ES-I3 (cell line): ENCODE results near the gene PLA2G2F.

Experiments
- H3K36me3 ChIP-seq: 2 replicates; pipeline ENCODE4 v1.6.1; 2013; ENCODE audit warnings: mild to moderate bottlenecking, low read length, control low read depth, moderate library complexity; ENCODE audit not compliant: insufficient read depth
- H3K4me1 ChIP-seq: 2 replicates; pipeline ENCODE4 v1.6.1; 2013; ENCODE audit warnings: mild to moderate bottlenecking, control low read depth, low read length; ENCODE audit not compliant: insufficient read depth
- H3K9ac ChIP-seq: 2 replicates; pipeline ENCODE4 v1.6.1; 2013; ENCODE audit warnings: low read depth, mild to moderate bottlenecking, low read length, moderate library complexity
- H3K9me3 ChIP-seq: 2 replicates; pipeline ENCODE4 v1.6.1; 2013; ENCODE audit warnings: mild to moderate bottlenecking, low read length, moderate library complexity; ENCODE audit not compliant: control insufficient read depth, insufficient read depth

Gene PLA2G2F

DNA sequence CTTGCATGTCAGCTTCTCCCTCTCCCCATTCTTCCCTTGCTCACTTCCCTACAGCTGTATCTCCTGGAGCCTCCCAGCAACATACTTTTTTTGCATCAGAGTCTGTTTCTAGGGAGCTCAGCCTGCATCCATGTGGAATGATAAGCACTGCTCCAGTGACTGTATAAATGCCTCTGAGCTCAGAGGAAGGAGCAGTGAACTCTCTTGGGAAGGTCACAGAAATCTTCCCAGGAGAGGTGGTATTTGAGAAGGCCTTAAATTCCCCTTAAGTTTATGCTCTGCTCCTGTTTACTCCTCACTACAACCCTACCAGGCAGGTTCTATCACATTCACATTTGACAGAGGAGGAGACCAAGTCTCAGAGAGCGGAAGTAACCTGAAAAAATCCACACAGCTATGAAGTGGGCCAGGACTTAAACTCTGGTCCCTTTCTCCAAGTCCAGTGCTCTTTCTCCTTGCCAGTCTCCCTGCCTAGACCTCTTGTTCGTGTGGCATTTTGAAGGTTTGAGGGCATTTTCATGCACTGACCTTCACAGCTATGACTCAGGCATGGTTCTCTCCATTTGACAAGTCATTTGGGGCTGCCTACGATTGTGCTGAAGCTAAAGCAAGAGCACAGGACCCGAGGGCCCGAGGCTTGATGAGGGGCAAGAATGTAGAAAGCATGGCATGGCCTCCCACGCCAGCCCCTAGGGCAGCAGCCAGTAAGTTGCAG is 41.2 kb downstream of the PLA2G2F start:
- Histone ChIP-seq H3K9me3 (no peaks in the 10 kb centered on the region), H3K36me3 (no peaks in the 10 kb centered on the region), H3K4me1 (no peaks in the 10 kb centered on the region), H3K9ac (no peak overlapping the region)

DNA sequence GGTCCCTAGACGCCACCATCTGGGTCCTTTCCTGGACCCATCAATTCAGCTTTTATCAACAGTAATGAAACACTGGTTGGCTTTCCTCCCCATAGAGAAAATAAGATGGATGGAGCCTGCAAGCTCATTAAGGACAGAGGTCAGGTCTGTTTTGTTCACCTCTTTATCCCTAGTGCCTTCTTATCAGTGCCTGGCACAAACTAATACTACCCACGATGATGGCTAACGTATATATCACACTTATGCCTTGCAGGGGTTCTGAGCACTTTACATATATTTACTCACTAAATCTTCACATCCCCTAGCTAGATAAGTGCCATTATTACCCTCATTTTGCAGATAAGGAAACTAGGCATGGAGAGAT is 41.7 kb downstream of the PLA2G2F start:
- Histone ChIP-seq H3K4me1 (no peaks in the 10 kb centered on the region), H3K9me3 (no peaks in the 10 kb centered on the region), H3K36me3 (no peaks in the 10 kb centered on the region), H3K9ac (no peak overlapping the region)

DNA sequence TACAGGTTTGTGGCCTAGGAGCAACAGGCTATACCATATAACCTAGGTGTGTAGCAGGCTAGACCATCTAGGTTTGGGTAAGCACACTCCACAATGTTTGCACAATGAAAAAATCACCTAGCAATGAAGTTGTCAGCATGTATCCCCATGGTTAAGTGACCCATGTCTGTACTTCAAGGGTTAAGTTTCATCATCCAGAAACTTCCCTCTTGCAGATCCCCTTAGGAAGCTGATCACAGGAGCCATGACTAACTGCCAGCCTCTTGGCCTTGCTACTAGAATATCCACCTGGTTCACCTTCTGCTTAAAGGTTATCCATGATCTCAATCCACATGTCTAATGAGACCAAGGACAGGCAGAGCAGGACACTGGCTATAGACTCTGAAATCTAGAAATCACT is 43.3 kb downstream of the PLA2G2F start:
- Histone ChIP-seq H3K9ac (no peak overlapping the region), H3K9me3 (no peaks in the 10 kb centered on the region), H3K4me1 (no peaks in the 10 kb centered on the region), H3K36me3 (no peaks in the 10 kb centered on the region)

DNA sequence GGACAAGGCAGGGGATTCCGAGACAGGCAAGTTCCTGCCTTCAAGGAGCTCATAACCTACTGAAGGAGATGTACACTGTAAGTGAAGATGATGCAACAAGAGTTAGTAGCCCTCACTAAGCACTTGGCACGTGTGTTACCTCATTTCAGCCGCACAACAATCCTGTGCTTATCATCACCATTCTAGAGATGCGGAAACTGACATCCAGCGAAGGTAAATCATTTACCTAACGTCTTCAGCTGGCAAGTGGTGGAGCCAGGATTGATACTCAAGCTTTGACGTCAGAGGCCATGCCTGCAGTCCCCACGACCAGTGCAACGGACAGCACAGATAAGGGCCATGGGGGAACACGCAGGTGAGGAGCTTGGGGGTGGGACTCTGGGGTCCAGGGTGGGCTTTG is 43.9 kb downstream of the PLA2G2F start:
- no peaks in the 10 kb centered on the region for H3K4me1 ChIP-seq
- no peak overlapping the region for H3K9ac ChIP-seq
- H3K36me3 ChIP-seq: no peaks in the 10 kb centered on the region
- H3K9me3 ChIP-seq: no peaks in the 10 kb centered on the region

DNA sequence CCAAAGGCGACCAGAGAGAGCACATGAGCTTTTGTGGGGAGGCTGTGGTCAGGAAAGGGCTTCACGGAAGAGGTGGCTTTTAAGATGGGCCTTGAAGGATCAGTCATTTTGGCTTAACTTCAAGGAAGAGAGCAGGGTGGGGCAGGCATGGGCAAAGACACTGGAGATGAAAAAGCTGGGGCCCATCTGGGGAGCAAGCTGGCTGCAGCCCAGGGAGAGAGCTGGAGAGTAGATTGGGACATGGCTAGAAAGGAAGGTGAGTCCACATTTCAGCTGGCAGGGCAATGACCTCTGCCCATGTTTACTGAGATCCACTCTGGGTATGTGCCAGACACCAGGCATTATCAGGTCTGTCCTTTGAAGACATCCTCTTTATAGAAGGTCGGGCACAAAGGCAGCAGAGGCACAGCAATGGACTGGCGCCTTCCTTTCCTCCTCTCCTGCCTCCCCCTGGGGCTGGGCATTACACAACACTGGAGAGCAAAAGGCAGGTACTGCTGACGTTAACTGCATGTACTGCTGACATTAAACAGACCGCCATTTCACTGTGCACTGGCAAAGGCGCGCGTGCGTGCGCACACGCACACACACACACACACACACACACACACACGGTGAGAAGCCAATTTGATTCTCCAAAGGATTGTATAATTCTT is 44.6 kb downstream of the PLA2G2F start:
- Histone ChIP-seq H3K4me1 (no peaks in the 10 kb centered on the region), H3K9ac (no peak overlapping the region), H3K9me3 (no peaks in the 10 kb centered on the region), H3K36me3 (no peaks in the 10 kb centered on the region)

DNA sequence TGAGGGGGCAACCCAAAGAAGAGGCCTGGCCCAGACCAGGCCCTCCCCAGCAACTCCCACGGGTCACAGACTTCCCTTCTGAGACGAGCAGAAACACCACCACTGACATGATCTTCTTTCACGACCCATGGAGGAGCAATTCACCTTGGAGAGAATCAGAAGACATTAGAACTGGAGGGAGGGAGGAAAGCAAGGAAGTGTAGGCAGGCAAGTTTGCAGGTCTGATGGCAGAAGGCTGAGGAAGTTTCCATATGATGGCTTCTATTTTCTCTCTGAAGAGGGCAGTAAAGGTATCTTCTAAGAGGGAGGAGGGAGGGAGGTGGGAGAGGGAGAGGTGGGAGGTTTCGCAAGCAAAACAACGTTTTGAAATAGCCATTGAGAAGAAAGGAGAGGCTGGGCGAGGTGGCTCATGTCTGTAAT is 45.4 kb downstream of the PLA2G2F start:
- Histone ChIP-seq H3K9ac (peak overlapping the region; percentile 72; the same call in 1 of the 2 replicates), H3K9me3 (no peaks in the 10 kb centered on the region), H3K4me1 (no peaks in the 10 kb centered on the region), H3K36me3 (no peaks in the 10 kb centered on the region)

DNA sequence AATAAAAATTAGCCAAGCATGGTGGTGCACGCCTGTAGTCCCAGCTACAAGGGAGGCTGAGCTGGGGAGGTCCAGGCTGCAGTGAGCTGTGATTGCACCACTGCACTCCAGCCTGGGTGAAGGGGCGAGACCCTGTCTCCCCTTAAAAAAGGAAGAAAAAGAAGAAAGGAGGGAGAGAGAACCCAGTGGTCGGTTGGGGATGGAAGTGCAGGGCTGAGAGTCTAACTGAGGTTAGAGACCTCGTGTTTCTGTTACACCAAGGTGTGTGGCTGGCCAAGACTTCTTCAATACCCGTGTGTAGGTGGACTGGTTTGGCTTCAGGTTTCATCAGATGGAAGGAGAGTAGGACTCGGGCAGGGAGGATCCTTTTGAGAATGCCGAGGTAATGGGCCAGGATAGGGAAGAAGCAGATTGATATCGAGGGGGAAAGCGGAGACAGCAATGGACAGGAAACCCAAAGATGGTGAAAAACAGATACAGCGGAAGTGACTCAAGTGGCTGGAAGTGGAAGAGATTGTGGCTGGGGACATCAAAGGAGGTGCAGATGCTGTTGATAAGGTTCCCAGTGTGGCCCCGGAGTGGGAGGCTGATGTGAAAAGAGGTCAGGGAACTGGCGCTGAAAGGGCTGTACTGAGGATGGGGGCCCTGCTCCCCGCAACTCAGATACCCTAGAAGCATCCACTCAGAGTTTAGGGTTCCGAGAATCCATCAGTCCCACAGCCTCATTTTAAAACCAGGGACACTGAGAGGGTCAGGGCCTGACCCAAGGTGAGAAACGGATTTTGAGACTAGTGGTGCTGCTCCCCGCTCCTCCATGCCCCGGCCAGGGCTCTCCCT is 46.1 kb downstream of the PLA2G2F start:
- Histone ChIP-seq H3K9me3 (no peaks in the 10 kb centered on the region), H3K4me1 (no peaks in the 10 kb centered on the region), H3K9ac (peak overlapping the region; percentile 72; the same call in 1 of the 2 replicates), H3K36me3 (no peaks in the 10 kb centered on the region)

DNA sequence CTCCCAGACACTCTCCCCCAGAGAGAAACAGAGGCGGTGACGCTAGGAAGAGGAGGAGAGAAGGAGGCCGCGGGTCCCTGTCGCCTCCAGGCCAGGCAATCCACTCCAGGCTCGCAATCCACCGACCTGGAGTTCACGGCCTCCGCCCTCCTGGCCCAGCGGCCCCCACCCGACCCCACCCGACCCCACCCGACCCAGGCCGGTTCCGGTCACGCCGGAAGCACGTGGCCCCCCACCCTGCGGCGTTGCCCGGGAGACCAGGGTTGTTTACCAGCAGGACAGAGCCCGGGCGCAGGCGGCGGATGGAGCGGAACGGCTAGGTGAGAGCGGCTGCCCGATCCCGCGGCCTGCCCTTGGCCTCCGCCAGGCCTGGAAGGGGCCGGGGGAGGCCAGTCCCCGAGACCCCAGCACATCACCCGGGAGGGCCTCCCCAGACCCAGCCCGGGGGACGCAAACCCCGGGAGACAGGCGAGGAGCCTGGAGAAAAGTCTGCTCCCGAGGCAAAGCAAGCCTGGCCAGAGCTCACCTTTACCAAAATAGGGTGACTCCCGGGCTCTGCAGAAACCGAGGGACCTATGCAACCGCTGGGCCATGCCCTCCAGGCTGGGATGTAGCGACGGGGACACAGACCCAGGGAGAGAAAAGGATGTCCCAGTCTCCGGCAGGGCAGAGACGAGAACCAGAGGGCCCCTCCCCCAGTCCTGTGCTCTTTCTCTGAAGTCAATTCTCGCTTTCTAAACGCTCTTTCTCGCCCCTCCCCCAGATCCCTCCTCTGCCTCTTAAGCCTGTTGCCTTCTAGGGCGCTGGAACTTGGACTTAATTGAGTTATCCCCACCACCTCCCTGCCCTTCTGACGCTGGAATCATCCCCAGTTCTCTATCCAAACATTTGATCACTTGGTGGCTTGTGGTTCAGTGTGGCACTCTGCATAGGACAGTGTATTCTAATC is 47.0 kb downstream of the PLA2G2F start, which contains the start of the genes PLA2G2C and UBXN10:
PLA2G2C (minus strand) TSS at position 685 of the 949 bp plus-strand sequence. CDS start 9,155 bp downstream, outside the sequence.
UBXN10 (plus strand) TSS at position 263 of the 949 bp plus-strand sequence. CDS start 4,466 bp downstream, outside the sequence.
- no peaks in the 10 kb centered on the region for H3K36me3 ChIP-seq
- no peaks in the 10 kb centered on the region for H3K4me1 ChIP-seq
- H3K9me3 ChIP-seq: no peaks in the 10 kb centered on the region
- peak within 1 kb of the TSS; percentile 72 for H3K9ac ChIP-seq

DNA sequence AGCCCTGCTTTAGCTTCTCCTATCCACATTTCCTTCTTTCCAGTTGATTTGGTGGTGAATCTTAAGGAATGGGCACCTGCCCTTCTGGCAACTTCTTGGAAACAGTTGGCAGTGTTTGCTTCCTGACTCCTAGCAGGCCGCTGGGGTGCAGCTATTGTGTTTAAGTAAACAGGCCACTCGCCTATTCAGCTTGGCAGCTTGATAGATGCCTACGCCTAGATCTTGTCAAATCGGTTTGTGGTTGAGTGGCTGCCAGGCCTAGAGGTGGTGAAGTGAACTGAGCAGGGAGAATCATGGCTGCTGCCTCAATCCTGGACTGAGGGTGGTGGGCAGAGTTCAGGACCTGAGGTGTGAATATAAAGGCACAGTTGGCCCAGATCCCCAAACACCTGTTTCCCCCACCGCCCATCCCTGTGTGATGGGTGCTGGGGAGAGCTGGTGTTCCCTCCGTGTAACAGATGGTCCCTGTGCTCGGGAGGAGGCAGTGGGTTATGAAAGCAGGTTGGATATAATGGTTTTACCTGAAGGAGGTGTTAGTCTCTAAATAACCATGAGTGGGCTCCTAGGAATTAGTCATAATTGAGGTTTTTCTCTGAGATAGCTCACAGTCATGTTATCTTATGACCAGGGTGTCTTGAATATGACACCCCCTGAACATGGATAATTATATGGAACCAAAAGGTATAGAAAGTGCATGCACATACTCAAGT is 48.1 kb downstream of the PLA2G2F start:
- H3K9ac ChIP-seq: no peak overlapping the region
- H3K9me3 ChIP-seq: no peaks in the 10 kb centered on the region
- H3K4me1 ChIP-seq: no peaks in the 10 kb centered on the region
- H3K36me3 ChIP-seq: no peaks in the 10 kb centered on the region

DNA sequence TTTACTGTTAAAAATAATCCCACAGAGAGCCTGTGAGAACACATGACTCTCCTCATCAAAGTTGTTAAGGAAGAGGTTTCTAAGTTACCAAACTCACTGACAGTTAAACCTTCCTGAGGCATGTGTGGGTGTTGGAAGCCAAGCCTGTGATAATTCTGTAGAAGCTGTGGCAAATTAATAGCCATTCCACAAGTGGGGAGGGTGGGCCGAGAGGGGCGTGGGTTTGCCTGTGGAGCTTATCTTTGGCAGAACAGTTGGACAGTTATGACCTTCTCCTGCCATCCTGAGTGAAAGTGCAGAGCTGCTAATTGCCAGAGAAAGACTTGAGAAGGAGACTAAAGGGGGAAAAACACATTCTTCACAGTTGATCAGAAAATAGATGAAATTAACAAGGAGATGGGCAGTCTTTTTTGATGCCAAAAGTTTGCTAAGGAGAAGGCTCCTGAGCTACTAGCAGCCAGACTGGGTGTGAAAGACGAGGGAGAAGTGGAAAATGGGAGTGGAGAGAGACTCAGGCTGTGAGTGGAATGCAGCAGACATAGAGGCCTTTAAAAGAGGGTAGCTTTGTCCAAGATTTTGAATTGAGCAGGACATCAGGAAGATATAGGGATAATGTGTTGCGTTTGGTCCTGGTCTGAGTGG is 48.8 kb downstream of the PLA2G2F start:
- H3K9ac ChIP-seq: no peak overlapping the region
- H3K4me1 ChIP-seq: no peaks in the 10 kb centered on the region
- no peaks in the 10 kb centered on the region for H3K36me3 ChIP-seq
- H3K9me3 ChIP-seq: no peaks in the 10 kb centered on the region

DNA sequence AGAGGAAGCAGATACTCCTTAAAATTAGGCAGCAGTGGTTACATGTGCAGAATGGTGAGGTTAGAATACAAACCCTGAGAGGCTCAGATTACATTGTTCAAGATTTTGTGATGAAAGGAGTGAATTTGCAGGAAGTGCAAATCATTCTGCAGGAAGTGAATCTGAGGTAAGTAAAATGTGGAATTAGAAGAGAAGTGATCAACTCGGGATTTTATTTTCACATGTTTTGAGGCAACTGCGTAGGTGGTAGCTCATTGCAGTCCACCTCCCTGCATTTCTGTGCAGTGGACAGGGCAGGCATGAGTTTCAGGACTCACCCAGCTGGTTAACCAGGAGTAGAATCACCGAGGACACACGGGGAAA is 49.3 kb downstream of the PLA2G2F start:
- Histone ChIP-seq H3K4me1 (no peaks in the 10 kb centered on the region), H3K9ac (no peak overlapping the region)

DNA sequence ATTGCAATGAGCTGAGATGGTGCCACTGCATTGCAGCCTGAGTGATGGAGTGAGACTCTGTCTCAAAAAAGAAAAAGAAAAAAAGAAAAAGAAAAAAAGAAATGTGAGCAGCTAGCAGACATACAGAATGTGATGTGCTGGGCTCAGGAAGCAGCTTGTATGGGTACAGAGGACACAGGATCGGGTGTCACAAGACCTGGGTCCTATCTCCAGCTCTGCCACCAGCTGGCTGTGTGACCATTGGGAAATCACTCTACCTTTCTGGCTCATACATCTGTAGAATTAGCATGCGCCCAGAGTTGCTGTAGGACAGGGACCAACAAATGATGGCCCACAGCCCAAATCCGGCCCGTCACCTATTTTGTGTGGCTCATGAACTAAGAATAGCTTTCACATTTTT is 50.5 kb downstream of the PLA2G2F start:
- H3K9ac ChIP-seq: no peak overlapping the region
- H3K4me1 ChIP-seq: peaks cover 3% of the 10 kb centered on the region; the same call in 1 of the 2 replicates
- H3K9me3 ChIP-seq: no peaks in the 10 kb centered on the region
- H3K36me3 ChIP-seq: no peaks in the 10 kb centered on the region

More for the DNA sequence above, 49.3 kb downstream of the PLA2G2F start:
- Histone ChIP-seq H3K9me3 (no peaks in the 10 kb centered on the region), H3K36me3 (no peaks in the 10 kb centered on the region)
